ENCODE measurements around the gene SLC26A2. TPM values are rescaled to one million over a fixed set of nuclear protein-coding genes. Genes with fewer than 3 reads are reported as not detected.

Gene SLC26A2
- total and polyA plus RNA-seq, 2 donors from 2014 or later: 2.2 to 18.4 TPM

- Histone ChIP-seq H3K36me3 (ENCODE audit: control insufficient read depth in 2 of 3, insufficient read depth in 3 of 3, low read length in 3 of 3) (peaks cover 21 to 77% (median 47%) of the 10 kb centered on the region in 3 donors), H3K9ac (ENCODE audit: low read length in 3 of 3) (no peak overlapping the region), H3K4me3 (ENCODE audit: low read length in 3 of 3) (no peak overlapping the region), H3K27ac (ENCODE audit: low read depth in 2 of 2, low read length in 2 of 2) (no peak overlapping the region), H3K4me1 (ENCODE audit: control insufficient read depth in 2 of 3, insufficient read depth in 2 of 3, low read depth in 1 of 3, low read length in 3 of 3) (no peaks in the 10 kb centered on the region), H3K9me3 (ENCODE audit: control insufficient read depth in 2 of 3, insufficient read depth in 1 of 3, low read length in 3 of 3) (no peaks in the 10 kb centered on the region), H3K27me3 (ENCODE audit: control insufficient read depth, insufficient read depth, low read length) (no peaks in the 10 kb centered on the region)
- intact Hi-C loops (cut with DNase I): no loop called here
- no peak for DNase-seq
- FAIRE-seq: no peak
- TF ChIP-seq CTCF (IDR thresholded peaks at IDR 0.05; ENCODE audit: borderline replicate concordance, extremely low read depth, insufficient read depth): no peak
Measured at GRCh38 chr5:150015415-150015814, 54.9 kb downstream of the SLC26A2 start.

- Histone ChIP-seq H3K27ac (ENCODE audit: low read depth in 2 of 2, low read length in 2 of 2) (no peak overlapping the region), H3K27me3 (ENCODE audit: control insufficient read depth, insufficient read depth, low read length) (no peaks in the 10 kb centered on the region), H3K9ac (ENCODE audit: low read length in 3 of 3) (no peak overlapping the region), H3K9me3 (ENCODE audit: control insufficient read depth in 2 of 3, insufficient read depth in 1 of 3, low read length in 3 of 3) (no peaks in the 10 kb centered on the region), H3K4me1 (ENCODE audit: control insufficient read depth in 2 of 3, insufficient read depth in 2 of 3, low read depth in 1 of 3, low read length in 3 of 3) (no peaks in the 10 kb centered on the region), H3K4me3 (ENCODE audit: low read length in 3 of 3) (no peak overlapping the region), H3K36me3 (ENCODE audit: control insufficient read depth in 2 of 3, insufficient read depth in 3 of 3, low read length in 3 of 3) (peaks cover 21 to 67% (median 42%) of the 10 kb centered on the region in 3 donors)
- TF ChIP-seq CTCF (IDR thresholded peaks at IDR 0.05; ENCODE audit: borderline replicate concordance, extremely low read depth, insufficient read depth): no peak
- DNase-seq (no peak), FAIRE-seq (no peak)
- intact Hi-C loops (cut with DNase I): no loop called here
Measured at GRCh38 chr5:150016537-150016936, 56.0 kb downstream of the SLC26A2 start.

GRCh38 chr5:150017226-150018005 is 56.9 kb downstream of the SLC26A2 start:
- Histone ChIP-seq H3K4me1 (ENCODE audit: control insufficient read depth in 2 of 3, insufficient read depth in 2 of 3, low read depth in 1 of 3, low read length in 3 of 3) (no peaks in the 10 kb centered on the region), H3K36me3 (ENCODE audit: control insufficient read depth in 2 of 3, insufficient read depth in 3 of 3, low read length in 3 of 3) (peaks cover 21 to 61% (median 40%) of the 10 kb centered on the region in 3 donors), H3K4me3 (ENCODE audit: low read length in 3 of 3) (no peak overlapping the region), H3K27me3 (ENCODE audit: control insufficient read depth, insufficient read depth, low read length) (no peaks in the 10 kb centered on the region), H3K9me3 (ENCODE audit: control insufficient read depth in 2 of 3, insufficient read depth in 1 of 3, low read length in 3 of 3) (no peaks in the 10 kb centered on the region), H3K9ac (ENCODE audit: low read length in 3 of 3) (no peak overlapping the region), H3K27ac (ENCODE audit: low read depth in 2 of 2, low read length in 2 of 2) (no peak overlapping the region)
- intact Hi-C loops (cut with DNase I): no loop called here
- FAIRE-seq: no peak
- TF ChIP-seq CTCF (IDR thresholded peaks at IDR 0.05; ENCODE audit: borderline replicate concordance, extremely low read depth, insufficient read depth): no peak
- no peak for DNase-seq
